HG03060 (cell line): ENCODE results near the gene SEC14L2.
"Not testable (repeated sequence)": the region's sequence is repeated elsewhere in the genome, so short reads cannot be mapped to it uniquely, and the experiment has no call there.

ENCODE experiments used
- ATAC-seq: cut with Tn5 transposase; IDR thresholded peaks from one replicate; pipeline ENCODE4 v1.9.1; 2021; ENCODE audit warnings: low read depth, moderate number of reproducible peaks; ENCODE audit not compliant: unreplicated experiment

Gene SEC14L2

DNA sequence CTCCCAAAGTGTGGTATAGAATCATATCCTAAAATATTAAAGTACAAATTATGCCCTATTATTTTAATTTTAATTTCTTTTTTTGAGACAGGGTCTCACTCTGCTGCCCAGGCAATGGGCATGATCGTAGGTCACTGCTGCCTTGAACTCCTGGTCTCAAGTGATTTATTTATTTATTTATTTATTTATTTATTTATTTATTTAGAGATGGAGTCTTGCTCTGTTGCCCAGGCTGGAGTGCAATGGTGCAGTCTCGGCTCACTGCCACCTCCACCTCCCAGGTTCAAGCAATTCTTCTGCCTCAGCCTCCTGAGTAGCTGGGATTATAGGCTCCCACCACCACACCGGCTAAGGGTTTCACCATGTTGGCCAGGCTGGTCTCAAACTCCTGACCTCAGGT is 4.2 kb downstream of the SEC14L2 start:
- ATAC-seq: not testable (repeated sequence)

- no peak for ATAC-seq
Measured at GRCh38 chr22:30402028-30402765, 5.4 kb downstream of the SEC14L2 start.

- not testable (repeated sequence) for ATAC-seq
Measured at GRCh38 chr22:30402766-30403104, 5.9 kb downstream of the SEC14L2 start.

DNA sequence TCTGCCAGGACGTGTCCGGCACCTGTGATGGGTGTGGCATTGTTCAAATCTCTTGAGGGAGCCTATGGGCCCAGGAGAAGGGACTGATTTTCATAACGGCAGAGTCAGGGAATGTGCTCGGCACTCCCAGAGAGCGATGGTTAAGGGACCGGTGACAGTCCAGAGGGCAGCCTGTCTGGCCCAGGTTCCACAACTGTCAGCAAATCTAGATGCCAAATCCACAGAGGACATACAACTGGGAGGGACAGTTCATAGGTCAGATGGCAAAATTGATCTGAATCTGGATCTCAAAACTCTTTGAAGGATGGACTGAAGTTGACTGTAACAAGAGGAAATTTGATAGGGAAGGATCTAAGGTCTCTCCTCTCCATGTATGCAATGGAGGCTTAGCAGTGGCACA is 7.5 kb downstream of the SEC14L2 start:
- ATAC-seq: no peak

GRCh38 chr22:30405731-30406130 is 8.9 kb downstream of the SEC14L2 start:
- ATAC-seq: no peak

DNA sequence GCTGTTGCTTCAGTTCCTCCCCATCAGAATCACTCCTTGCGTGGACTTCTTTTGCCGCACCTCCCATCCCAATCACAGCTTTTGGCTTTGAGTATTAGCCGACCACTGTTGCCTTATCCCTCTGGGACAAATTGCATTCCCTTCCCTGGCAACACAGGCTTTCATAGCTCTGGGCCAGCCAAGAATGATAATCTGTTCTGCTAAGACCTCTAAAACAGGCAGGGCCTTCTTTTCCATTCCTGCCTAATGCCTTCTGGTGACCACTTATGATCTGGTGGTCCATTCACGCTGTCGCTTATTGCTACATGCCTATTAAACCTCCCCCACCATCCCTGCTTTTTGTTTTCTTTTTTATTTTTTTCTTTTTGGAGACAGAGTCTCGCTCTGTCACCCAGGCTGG is 9.6 kb downstream of the SEC14L2 start:
- ATAC-seq: no peak

GRCh38 chr22:30408388-30409102 is 11.7 kb downstream of the SEC14L2 start:
- no peak for ATAC-seq

DNA sequence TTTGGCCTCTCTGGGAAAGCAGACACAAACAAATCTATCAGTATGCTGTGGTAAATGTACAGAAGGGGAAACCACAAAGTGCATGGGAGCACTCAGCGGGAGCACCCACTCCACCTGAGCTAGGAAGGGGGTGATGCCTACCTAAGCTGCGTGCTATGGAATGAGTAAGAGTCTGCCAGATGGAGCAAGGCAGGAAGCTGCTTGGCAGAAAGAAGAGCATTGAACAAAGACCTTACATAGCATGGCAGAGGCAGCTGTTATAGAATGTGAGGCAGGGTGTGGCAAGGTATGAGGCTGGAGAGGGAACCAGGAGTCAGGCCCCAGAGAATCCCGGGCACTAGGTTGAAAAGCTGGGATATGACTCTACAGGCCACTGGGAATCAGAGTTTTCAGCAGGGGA is 15.0 kb downstream of the SEC14L2 start:
- ATAC-seq: no peak

- no peak for ATAC-seq
Measured at GRCh38 chr22:30413001-30413400, 16.2 kb downstream of the SEC14L2 start.

- no peak for ATAC-seq
Measured at GRCh38 chr22:30413745-30414524, 17.1 kb downstream of the SEC14L2 start.

GRCh38 chr22:30414525-30415047 is 17.8 kb downstream of the SEC14L2 start:
- ATAC-seq: no peak

DNA sequence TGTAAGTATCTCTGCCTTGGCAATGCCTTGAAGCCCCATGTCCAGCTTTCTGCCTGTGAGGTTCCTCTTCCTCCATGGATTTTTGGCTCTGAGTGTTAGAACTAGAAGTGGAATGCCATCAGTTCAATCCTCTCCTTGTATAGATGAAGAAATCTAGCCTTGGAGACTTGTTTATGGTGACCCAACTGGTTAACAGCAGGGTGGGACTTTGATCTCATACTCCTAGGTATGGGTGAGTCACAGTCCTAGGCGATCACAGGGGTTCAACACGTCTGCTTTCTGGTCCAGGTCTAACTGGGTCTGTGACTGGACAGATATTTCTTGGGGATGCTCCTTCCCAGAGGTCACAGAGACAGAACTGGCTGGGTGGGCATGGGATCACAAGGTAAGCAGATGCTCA is 19.6 kb downstream of the SEC14L2 start:
- no peak for ATAC-seq

- no peak for ATAC-seq
Measured at GRCh38 chr22:30416837-30417236, 20.0 kb downstream of the SEC14L2 start.

DNA sequence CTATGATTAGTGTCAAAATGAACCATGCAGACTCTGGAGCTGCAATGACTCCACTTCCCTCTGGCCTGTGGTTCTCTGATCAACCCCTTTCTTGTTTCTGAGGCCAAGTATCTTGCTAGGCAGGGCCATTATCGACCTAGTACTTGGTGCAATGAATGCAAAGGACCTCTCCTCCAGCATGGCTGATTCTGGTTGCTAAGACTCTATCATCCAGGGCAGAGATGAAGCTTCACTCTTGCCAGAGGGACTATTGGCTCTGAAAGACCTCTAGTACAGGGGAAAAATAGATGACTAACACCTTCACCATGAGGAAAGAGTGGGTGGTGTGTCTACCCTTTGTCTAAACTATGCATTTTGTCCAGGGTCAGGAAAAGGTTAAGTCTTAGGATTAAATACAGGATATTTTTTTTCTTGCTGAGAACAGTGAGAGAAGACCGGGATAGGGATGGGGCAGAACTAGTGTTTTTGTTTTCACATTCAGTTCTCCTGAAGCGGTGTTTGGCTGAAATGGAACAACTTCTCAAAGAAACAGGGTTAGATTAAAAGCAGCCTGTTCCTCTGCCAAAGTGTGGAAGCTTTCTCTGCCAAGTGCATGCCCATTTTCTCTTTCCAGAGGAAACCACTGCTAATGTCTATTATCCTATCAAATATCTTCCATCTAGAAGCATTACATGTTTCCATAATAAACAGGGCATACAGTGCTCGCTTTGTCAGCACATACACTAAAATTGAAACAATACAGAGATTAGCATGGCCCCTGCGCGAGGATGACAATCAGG is 23.7 kb downstream of the SEC14L2 start:
- no peak for ATAC-seq

DNA sequence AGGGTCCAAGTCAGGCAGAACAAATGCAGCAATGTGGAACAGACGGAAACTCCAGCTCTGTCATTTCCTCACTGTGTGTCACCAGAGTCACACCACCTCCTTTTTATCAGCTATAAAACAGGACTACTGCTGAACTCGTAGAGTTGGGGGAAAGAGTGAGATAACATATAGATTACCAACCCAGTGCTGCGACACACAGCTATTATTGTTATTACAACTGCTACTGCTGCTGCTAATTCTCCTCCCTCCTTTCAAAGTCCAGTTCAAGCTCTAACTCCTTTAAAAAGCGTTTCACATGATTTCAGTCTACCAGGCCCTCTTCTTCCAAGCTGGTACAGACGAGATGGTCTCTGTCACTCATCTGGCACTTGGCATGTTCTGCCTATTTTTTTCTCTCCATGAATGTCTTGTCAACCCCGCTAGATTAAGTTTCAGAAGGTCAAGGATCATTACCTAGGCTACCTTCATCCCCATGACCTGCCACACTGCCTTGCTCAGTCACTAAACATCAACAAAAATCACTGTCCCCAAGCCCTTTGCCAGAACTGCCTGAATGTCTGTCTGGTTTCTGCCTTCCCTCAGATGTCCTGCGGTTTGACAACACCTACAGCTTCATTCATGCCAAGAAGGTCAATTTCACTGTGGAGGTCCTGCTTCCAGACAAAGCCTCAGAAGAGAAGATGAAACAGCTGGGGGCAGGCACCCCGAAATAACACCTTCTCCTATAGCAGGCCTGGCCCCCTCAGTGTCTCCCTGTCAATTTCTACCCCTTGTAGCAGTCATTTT is 25.1 kb downstream of the SEC14L2 start:
- no peak for ATAC-seq

- no peak for ATAC-seq
Measured at GRCh38 chr22:30422481-30423300, 25.9 kb downstream of the SEC14L2 start.

DNA sequence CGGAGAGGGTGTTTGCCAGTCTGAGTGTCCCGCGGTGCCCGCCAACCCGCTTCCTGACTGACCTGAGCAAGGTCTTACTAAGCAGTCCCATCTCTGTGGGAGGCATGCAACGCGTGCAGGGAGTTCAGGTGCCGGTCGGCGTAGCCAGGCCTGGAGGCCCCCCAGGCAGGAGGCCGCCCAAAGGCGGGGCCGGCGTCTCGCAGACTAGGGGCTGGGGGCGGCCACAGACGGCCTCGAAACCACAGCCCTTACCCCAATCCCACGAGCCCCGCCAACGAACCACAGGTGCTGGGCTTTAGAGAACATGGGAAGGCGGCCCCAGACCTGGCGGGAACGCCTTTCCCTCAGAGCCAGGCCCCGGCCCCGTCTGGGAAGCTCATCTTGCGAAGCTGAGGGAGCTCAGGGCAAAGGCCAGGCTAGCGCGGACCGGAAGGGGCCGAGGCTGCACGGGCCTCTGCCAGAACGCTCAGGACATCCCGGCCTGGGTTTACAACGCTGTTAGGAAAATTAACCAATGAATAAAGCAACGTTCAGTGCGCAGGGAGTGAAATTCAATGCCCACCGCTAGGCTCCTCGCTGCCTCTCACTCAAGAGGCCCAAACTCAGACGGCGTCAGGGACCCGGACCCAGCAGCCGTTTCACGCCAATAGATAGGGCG is 26.6 kb downstream of the SEC14L2 start:
- ATAC-seq: no peak

- ATAC-seq: peak; percentile 81
Measured at GRCh38 chr22:30423959-30424533, 27.2 kb downstream of the SEC14L2 start.
